Loucy (cell line): ENCODE data around the gene CSRNP2.
"Not testable (repeated sequence)": the region's sequence is repeated elsewhere in the genome, so short reads cannot be mapped to it uniquely, and the experiment has no call there.

Experiments
- H2AFZ ChIP-seq: fragments of 200-600 bp; sonication (generic); 2 replicates; pipeline ENCODE4 v1.6.0; 2016; ENCODE audit warnings: antibody characterized with exemption, mild to moderate bottlenecking, low read length, moderate library complexity
- H3F3A ChIP-seq: fragments of 200-600 bp; 2 replicates; pipeline ENCODE4 v1.6.0; 2016; ENCODE audit warnings: antibody characterized with exemption, low read depth, mild to moderate bottlenecking
- H3K27me3 ChIP-seq: fragments of 200-600 bp; sonication (generic); 2 replicates; pipeline ENCODE4 v1.6.1; 2014; ENCODE audit warnings: low read length, mild to moderate bottlenecking; ENCODE audit not compliant: insufficient read depth, poor library complexity, severe bottlenecking
- H3K36me3 ChIP-seq: fragments of 200-600 bp; sonication (generic); 2 replicates; pipeline ENCODE4 v1.6.1; 2016; ENCODE audit warnings: low read length; ENCODE audit not compliant: insufficient read depth
- H3K4me1 ChIP-seq: fragments of 200-600 bp; sonication (generic); 2 replicates; pipeline ENCODE4 v1.5.1; 2014; ENCODE audit warnings: low read length, mild to moderate bottlenecking; ENCODE audit not compliant: insufficient read depth, poor library complexity, severe bottlenecking
- H3K4me2 ChIP-seq: fragments of 200-600 bp; sonication (generic); 2 replicates; pipeline ENCODE4 v1.6.0; 2014; ENCODE audit warnings: antibody characterized with exemption, low read length, low read depth, mild to moderate bottlenecking; ENCODE audit not compliant: poor library complexity, severe bottlenecking
- H3K4me3 ChIP-seq: fragments of 200-600 bp; sonication (generic); 2 replicates; pipeline ENCODE4 v1.5.1; 2014; ENCODE audit warnings: low read length, mild to moderate bottlenecking, mixed read lengths; ENCODE audit not compliant: poor library complexity, severe bottlenecking
- H3K79me2 ChIP-seq: fragments of 200-600 bp; sonication (generic); 2 replicates; pipeline ENCODE4 v1.6.1; 2014; ENCODE audit warnings: low read length; ENCODE audit not compliant: insufficient read depth
- H3K9ac ChIP-seq: fragments of 200-600 bp; sonication (generic); 2 replicates; pipeline ENCODE4 v1.6.0; 2014; ENCODE audit warnings: mild to moderate bottlenecking, low read depth, low read length, moderate library complexity; ENCODE audit not compliant: poor library complexity, severe bottlenecking
- H3K9me2 ChIP-seq: fragments of 200-600 bp; sonication (generic); replicated peaks from 2 replicates; pipeline ENCODE4 v1.6.1; 2016; ENCODE audit warnings: low read depth, low read length, mixed read lengths
- H3K9me3 ChIP-seq: fragments of 200-600 bp; sonication (generic); 2 replicates; pipeline ENCODE4 v1.6.1; 2014; ENCODE audit warnings: mild to moderate bottlenecking, antibody characterized with exemption, low read length, low read depth; ENCODE audit not compliant: insufficient read depth
- H4K20me1 ChIP-seq: fragments of 200-600 bp; sonication (generic); 2 replicates; pipeline ENCODE4 v1.6.0; 2014; ENCODE audit warnings: antibody characterized with exemption, low read length, mild to moderate bottlenecking; ENCODE audit not compliant: insufficient read depth, poor library complexity, severe bottlenecking
- EZH2phosphoT487 ChIP-seq: fragments of 200-600 bp; IDR thresholded peaks from 2 replicates; pipeline ENCODE4 v1.6.1; 2018; ENCODE audit warnings: antibody characterized with exemption, mild to moderate bottlenecking, moderate library complexity, borderline replicate concordance
- TF ChIP-seq, protein P1 (sequence below): fragments of 200-600 bp; sonication (generic); conservative IDR thresholded peaks from 2 replicates; pipeline ENCODE4 v1.5.1; 2014; ENCODE audit warnings: mild to moderate bottlenecking, antibody characterized with exemption, low read length

The CSRNP2 gene

DNA sequence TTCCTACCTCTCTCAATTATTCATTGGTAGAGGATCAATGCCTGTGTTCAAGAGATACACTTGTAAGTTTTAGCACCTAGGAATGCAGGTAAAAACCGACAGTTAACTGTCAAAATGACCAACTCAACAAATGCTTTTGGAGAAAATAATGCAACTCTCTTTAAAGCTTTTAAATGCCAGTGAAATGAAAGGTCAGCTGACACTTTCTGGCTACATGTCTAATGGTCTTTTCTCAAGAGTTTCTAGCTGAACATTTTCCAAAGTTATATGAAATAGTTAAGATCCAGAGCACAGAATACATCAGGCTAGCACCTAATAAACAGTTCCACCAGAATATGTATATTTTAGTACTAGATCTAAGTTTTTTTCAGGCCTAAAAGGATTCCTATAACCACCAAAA, 2.0 kb downstream of the CSRNP2 start:
- Histone ChIP-seq H3K4me1 (peaks cover 48% of the 10 kb centered on the region), H3K4me2 (peak overlapping the region; percentile 97), H3K9me3 (no peaks in the 10 kb centered on the region), H2AFZ (no peak overlapping the region), H3K4me3 (peak overlapping the region; percentile 99), H3F3A (peaks cover 4% of the 10 kb centered on the region; the same call in 1 of the 2 replicates), H3K79me2 (peaks cover 53% of the 10 kb centered on the region), H3K9ac (peak overlapping the region; percentile 99), H3K27me3 (peaks cover 5% of the 10 kb centered on the region), H3K36me3 (no peaks in the 10 kb centered on the region), H3K9me2 (no peaks in the 10 kb centered on the region), H4K20me1 (peaks cover 27% of the 10 kb centered on the region)
- TF ChIP-seq EZH2phosphoT487: no peak
- TF ChIP-seq, protein P1, sequence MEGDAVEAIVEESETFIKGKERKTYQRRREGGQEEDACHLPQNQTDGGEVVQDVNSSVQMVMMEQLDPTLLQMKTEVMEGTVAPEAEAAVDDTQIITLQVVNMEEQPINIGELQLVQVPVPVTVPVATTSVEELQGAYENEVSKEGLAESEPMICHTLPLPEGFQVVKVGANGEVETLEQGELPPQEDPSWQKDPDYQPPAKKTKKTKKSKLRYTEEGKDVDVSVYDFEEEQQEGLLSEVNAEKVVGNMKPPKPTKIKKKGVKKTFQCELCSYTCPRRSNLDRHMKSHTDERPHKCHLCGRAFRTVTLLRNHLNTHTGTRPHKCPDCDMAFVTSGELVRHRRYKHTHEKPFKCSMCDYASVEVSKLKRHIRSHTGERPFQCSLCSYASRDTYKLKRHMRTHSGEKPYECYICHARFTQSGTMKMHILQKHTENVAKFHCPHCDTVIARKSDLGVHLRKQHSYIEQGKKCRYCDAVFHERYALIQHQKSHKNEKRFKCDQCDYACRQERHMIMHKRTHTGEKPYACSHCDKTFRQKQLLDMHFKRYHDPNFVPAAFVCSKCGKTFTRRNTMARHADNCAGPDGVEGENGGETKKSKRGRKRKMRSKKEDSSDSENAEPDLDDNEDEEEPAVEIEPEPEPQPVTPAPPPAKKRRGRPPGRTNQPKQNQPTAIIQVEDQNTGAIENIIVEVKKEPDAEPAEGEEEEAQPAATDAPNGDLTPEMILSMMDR: no peak

DNA sequence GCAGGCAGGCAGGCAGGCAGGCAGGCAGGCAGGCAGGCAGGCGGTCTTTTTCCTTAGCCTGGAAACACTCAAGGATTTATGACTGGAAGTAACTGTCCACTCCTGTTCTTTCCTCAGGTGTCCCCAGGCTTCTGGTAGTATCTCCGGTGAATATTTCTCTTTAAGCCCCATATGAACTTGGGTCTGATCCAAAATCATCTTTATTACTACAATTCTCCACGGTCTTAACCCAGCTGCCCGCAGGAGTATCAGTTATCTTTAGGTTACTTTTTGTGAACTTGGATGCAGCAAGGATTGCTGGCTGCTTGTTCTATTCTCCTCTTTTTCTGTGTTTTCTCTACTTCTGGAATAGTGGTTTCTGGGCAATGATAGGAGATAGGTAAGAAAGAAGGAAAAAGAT, 3.3 kb downstream of the CSRNP2 start:
- H3K27me3 ChIP-seq: peaks cover 5% of the 10 kb centered on the region
- H3K4me1 ChIP-seq: peaks cover 58% of the 10 kb centered on the region
- peaks cover 31% of the 10 kb centered on the region for H4K20me1 ChIP-seq
- peak overlapping the region; percentile 12 for H3K9ac ChIP-seq
- H3K9me2 ChIP-seq: no peaks in the 10 kb centered on the region
- peaks cover 66% of the 10 kb centered on the region for H3K79me2 ChIP-seq
- H2AFZ ChIP-seq: no peak overlapping the region
- peak overlapping the region; percentile 58 for H3K4me2 ChIP-seq
- 0 out of 2 replicates have a peak, but pooled peaks cover 3% of the 10 kb centered on the region for H3K36me3 ChIP-seq
- peak overlapping the region; percentile 47 for H3K4me3 ChIP-seq
- no peaks in the 10 kb centered on the region for H3K9me3 ChIP-seq
- TF ChIP-seq EZH2phosphoT487: no peak
- TF ChIP-seq, protein P1: no peak
- H3F3A ChIP-seq: peaks cover 4% of the 10 kb centered on the region; the same call in 1 of the 2 replicates

DNA sequence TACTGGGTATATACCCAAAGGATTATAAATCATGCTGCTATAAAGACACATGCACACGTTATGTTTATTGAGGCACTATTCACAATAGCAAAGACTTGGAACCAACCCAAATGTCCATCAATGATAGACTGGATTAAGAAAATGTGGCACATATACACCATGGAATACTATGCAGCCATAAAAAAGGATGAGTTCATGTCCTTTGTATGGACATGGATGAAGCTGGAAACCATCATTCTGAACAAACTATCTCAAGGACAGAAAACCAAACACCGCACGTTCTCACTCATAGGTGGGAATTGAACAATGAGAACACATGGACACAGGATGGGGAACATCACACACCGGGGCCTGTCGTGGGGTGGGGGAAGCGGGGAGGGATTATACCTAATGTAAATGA, 4.5 kb downstream of the CSRNP2 start:
- H3K9me3 ChIP-seq, H3K27me3 ChIP-seq, H3K36me3 ChIP-seq, H2AFZ ChIP-seq, H3K4me3 ChIP-seq, H3K9me2 ChIP-seq, H3F3A ChIP-seq, H3K9ac ChIP-seq: not testable (repeated sequence)
- Histone ChIP-seq H3K4me2 (peak overlapping the region; percentile 4), H4K20me1 (peaks cover 31% of the 10 kb centered on the region), H3K79me2 (peaks cover 74% of the 10 kb centered on the region), H3K4me1 (peaks cover 58% of the 10 kb centered on the region)

DNA sequence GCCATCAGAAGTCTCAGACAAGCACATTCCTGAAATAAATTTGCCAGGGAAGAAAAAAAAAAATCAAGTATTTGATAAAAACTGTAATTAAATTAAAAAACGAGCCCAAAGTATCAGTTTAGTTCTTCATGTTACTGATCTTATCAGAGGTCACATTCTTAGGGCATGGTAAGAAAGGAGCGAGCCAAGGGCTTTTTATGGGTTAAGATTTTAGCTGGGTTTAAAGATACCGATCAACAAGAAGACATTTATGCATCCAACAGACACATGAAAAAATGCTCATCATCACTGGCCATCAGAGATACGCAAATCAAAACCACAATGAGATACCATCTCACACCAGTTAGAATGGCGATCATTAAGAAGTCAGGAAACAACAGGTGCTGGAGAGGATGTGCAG, 5.0 kb downstream of the CSRNP2 start:
- not testable (repeated sequence) for H3K27me3 ChIP-seq, H3K9me3 ChIP-seq, H2AFZ ChIP-seq, H3K9me2 ChIP-seq, H3K36me3 ChIP-seq, H3F3A ChIP-seq
- H4K20me1 ChIP-seq: peaks cover 31% of the 10 kb centered on the region
- peak overlapping the region; percentile 39 for H3K9ac ChIP-seq
- H3K79me2 ChIP-seq: peaks cover 74% of the 10 kb centered on the region
- H3K4me2 ChIP-seq: peak overlapping the region; percentile 65
- H3K4me1 ChIP-seq: peaks cover 55% of the 10 kb centered on the region
- peak overlapping the region; percentile 44 for H3K4me3 ChIP-seq
